HEK293T (cell line): ENCODE measurements around the gene SPTBN5.

Experiments used
- ARNT ChIP-seq: fragments of 450-650 bp; IDR thresholded peaks from 2 replicates; pipeline ENCODE4 v1.6.1; 2017; ENCODE audit warnings: mild to moderate bottlenecking
- BHLHE40 ChIP-seq: fragments of 450-650 bp; IDR thresholded peaks from 2 replicates; pipeline ENCODE4 v1.6.1; 2016; ENCODE audit warnings: mild to moderate bottlenecking, moderate library complexity, borderline replicate concordance
- ELF4 ChIP-seq: fragments of 450-650 bp; IDR thresholded peaks from 2 replicates; pipeline ENCODE4 v1.6.1; 2017; ENCODE audit warnings: antibody characterized with exemption
- FOXK2 ChIP-seq: fragments of 450-650 bp; IDR thresholded peaks from 2 replicates; pipeline ENCODE4 v1.6.1; 2016; ENCODE audit warnings: mild to moderate bottlenecking
- FOXM1 ChIP-seq: fragments of 450-650 bp; IDR thresholded peaks from 2 replicates; pipeline ENCODE4 v1.6.1; 2017; ENCODE audit warnings: mild to moderate bottlenecking, borderline replicate concordance
- NFRKB ChIP-seq: fragments of 450-650 bp; IDR thresholded peaks from 2 replicates; pipeline ENCODE4 v1.6.1; 2016; ENCODE audit warnings: mild to moderate bottlenecking, moderate library complexity
- PKNOX1 ChIP-seq: fragments of 450-650 bp; IDR thresholded peaks from 2 replicates; pipeline ENCODE4 v1.6.1; 2016
- SP1 ChIP-seq: fragments of 450-650 bp; IDR thresholded peaks from 2 replicates; pipeline ENCODE4 v1.6.1; 2017
- SUZ12 ChIP-seq: fragments of 450-650 bp; IDR thresholded peaks from 2 replicates; pipeline ENCODE4 v1.6.1; 2016; ENCODE audit warnings: mild to moderate bottlenecking
- TARDBP ChIP-seq: fragments of 450-650 bp; IDR thresholded peaks from 2 replicates; pipeline ENCODE4 v1.6.1; 2016
- ZNF384 ChIP-seq: fragments of 450-650 bp; IDR thresholded peaks from 2 replicates; pipeline ENCODE4 v1.6.1; 2016

GRCh38 chr15:41933326-41933725, 39.5 kb upstream of the SPTBN5 start:
- TF ChIP-seq BHLHE40 = no peak
- TF ChIP-seq TARDBP = no peak
- no peak for TF ChIP-seq NFRKB
- TF ChIP-seq FOXM1 = no peak
- TF ChIP-seq FOXK2 = no peak
- TF ChIP-seq PKNOX1 = no peak
- no peak for TF ChIP-seq ELF4
- TF ChIP-seq ZNF384 = no peak
- no peak for TF ChIP-seq SUZ12
- TF ChIP-seq SP1 = no peak
- no peak for TF ChIP-seq ARNT
